ENCODE results near the gene NIPBL. TPM values are rescaled to one million over a fixed set of nuclear protein-coding genes. Genes with fewer than 3 reads are reported as not detected.
"Not testable (repeated sequence)": the region's sequence is repeated elsewhere in the genome, so short reads cannot be mapped to it uniquely, and the experiment has no call there.

NIPBL gene
- total and polyA plus RNA-seq, 8 donors: 8.2 to 100 (median 32.2) TPM

DNA sequence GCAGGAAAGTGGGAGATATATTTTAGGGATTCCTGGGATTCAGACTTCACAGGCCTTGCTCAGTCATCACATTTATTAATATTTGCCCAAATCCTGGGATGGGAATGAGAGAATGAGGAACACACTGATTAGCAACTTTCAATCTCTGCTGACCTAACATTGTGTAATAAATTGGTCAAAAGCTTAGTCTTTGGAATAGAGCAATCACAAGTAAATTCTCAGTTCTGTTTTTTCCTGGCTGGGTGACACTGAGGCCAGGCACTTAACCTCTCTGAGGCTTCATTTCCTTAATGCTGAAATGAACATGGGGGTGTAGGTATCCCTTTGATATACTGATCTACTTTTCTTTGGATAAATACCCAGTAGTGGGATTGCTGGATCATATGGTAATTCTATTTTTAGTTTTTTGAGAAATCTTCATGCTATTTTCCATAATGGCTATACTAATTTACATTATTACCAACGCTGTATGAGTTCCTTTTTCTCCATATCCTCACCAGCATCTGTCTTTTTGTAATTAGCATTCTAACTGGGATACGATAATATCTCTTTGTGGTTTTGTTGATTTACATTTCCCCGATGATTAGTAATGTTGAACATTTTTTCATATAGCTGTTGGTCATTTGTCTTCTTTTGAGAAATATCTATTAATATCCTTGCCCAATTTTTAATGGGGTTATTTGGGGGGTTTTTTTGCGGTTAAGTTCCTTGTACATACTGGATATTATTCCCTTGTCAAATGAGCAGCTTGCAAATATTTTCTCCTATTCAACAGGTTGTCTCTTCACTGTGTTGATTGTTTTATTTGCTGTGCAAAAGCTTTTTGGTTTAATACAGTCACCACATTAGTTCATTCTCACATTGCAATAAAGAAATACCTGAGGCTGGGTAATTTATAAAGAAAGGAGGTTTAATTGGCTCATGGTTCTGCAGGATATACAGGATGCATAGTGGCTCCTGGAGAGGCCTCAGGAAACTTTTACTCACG is 36.8 kb upstream of the NIPBL start:
- Histone ChIP-seq H3K36me3 (no peaks in the 10 kb centered on the region), H3K27me3 (no peaks in the 10 kb centered on the region), H3K27ac (no peak overlapping the region), H3K4me3 (no peak overlapping the region), H3K4me1 (no peaks in the 10 kb centered on the region), H3K9me3 (peaks cover 0 to 5% (median 0%) of the 10 kb centered on the region in 4 donors)
- WGBS, 5 donors: 68 to 84% (median 74%) methylated on average over 5 of the region's 5 CpGs
- no peak for DNase-seq
- intact Hi-C loops (cut with DNase I; ENCODE audit: low total_unique reads): no loop called here
- TF ChIP-seq, protein P1, sequence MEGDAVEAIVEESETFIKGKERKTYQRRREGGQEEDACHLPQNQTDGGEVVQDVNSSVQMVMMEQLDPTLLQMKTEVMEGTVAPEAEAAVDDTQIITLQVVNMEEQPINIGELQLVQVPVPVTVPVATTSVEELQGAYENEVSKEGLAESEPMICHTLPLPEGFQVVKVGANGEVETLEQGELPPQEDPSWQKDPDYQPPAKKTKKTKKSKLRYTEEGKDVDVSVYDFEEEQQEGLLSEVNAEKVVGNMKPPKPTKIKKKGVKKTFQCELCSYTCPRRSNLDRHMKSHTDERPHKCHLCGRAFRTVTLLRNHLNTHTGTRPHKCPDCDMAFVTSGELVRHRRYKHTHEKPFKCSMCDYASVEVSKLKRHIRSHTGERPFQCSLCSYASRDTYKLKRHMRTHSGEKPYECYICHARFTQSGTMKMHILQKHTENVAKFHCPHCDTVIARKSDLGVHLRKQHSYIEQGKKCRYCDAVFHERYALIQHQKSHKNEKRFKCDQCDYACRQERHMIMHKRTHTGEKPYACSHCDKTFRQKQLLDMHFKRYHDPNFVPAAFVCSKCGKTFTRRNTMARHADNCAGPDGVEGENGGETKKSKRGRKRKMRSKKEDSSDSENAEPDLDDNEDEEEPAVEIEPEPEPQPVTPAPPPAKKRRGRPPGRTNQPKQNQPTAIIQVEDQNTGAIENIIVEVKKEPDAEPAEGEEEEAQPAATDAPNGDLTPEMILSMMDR (IDR thresholded peaks at IDR 0.05): no peak
- TF ChIP-seq EP300 (IDR thresholded peaks at IDR 0.05) (no peak), POLR2AphosphoS5 (IDR thresholded peaks at IDR 0.05) (no peak), POLR2A (IDR thresholded peaks at IDR 0.05) (no peak)

DNA sequence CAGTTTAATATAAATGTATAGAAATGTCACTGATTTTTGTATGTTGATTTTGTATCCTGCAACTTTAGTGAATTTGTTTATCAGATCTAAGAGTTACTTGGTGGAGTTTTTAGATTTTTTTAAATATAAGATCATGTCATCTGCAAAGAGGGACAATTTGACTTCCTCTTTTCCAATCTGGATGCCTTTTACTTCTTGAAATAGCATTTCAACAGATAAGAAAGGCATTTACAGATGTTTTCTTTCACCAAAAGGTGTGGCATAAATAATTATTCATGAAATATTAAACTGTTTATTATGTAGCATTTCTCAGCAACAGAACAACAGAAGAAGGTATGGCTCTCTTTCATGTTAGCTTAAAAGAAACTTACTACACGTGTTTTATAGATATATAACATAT is 34.9 kb upstream of the NIPBL start:
- DNase-seq: no peak
- no peak overlapping the region for H3K4me3 ChIP-seq
- intact Hi-C loops (cut with DNase I; ENCODE audit: low total_unique reads): no loop called here
- WGBS, 5 donors: 32 to 61% (median 48%) methylated on average over 1 of the region's 1 CpG
- no peaks in the 10 kb centered on the region for H3K27me3 ChIP-seq
- H3K9me3 ChIP-seq: peaks cover 0 to 5% (median 0%) of the 10 kb centered on the region in 4 donors
- TF ChIP-seq, protein P1 (IDR thresholded peaks at IDR 0.05): no peak
- TF ChIP-seq EP300 (IDR thresholded peaks at IDR 0.05) (no peak), POLR2AphosphoS5 (IDR thresholded peaks at IDR 0.05) (no peak), POLR2A (IDR thresholded peaks at IDR 0.05) (no peak)
- no peaks in the 10 kb centered on the region for H3K36me3 ChIP-seq
- H3K4me1 ChIP-seq: no peaks in the 10 kb centered on the region
- H3K27ac ChIP-seq: no peak overlapping the region

DNA sequence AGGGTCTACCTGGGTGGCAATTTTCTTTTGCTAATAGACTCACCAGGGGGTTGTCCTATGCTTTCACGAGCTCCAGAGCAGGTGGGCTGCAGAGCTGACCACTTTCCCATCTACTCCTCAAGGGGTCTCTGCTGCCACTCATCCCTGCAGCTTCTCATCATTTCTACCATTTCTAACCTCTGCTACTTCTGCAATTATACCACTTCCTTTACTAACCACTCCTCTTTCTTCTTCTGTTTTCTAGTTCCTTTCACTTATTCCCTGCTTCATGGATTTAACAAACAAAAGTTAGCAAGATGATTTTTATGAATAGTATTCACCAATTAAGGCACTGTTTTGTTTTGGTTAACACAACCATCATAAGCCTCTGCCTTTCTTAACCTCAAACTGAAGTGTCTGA is 34.5 kb upstream of the NIPBL start:
- intact Hi-C loops (cut with DNase I; ENCODE audit: low total_unique reads): no loop called here
- H3K36me3 ChIP-seq: no peaks in the 10 kb centered on the region
- no peak overlapping the region for H3K27ac ChIP-seq
- no peak for DNase-seq
- 16 to 33% (median 29%) methylated on average over 1 of the region's 1 CpG for WGBS, 5 donors
- no peak for TF ChIP-seq POLR2AphosphoS5 (IDR thresholded peaks at IDR 0.05)
- TF ChIP-seq, protein P1 (IDR thresholded peaks at IDR 0.05): no peak
- no peak for TF ChIP-seq POLR2A (IDR thresholded peaks at IDR 0.05)
- TF ChIP-seq EP300 (IDR thresholded peaks at IDR 0.05): no peak
- no peak overlapping the region for H3K4me3 ChIP-seq
- H3K27me3 ChIP-seq: no peaks in the 10 kb centered on the region
- H3K9me3 ChIP-seq: peaks cover 0 to 5% (median 0%) of the 10 kb centered on the region in 4 donors
- H3K4me1 ChIP-seq: no peaks in the 10 kb centered on the region

DNA sequence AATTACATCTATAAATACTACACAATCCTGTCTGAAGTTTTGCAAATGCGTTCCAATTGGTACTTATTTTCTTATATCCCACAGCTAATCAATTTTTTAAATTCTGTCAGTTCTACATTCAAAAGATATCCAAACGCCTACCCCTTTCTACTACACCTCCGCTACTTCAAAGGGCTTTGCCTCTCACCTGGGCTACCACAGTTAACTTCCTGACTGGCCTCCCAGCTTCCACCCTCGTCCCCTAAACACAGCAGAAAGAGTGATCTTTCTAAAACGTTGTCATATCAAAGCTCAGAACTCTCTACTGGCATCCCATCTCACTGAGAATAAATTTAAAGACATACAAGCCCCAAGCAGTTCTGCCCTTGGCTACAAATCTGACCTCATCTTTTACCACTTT is 32.3 kb upstream of the NIPBL start:
- WGBS, 5 donors: 58 to 70% (median 61%) methylated on average over 5 of the region's 5 CpGs
- intact Hi-C loops (cut with DNase I; ENCODE audit: low total_unique reads): no loop called here
- no peaks in the 10 kb centered on the region for H3K27me3 ChIP-seq
- H3K27ac ChIP-seq: no peak overlapping the region
- peaks cover 0 to 5% (median 0%) of the 10 kb centered on the region in 4 donors for H3K9me3 ChIP-seq
- no peaks in the 10 kb centered on the region for H3K4me1 ChIP-seq
- no peak for DNase-seq
- no peaks in the 10 kb centered on the region for H3K36me3 ChIP-seq
- no peak for TF ChIP-seq EP300 (IDR thresholded peaks at IDR 0.05)
- no peak overlapping the region for H3K4me3 ChIP-seq

DNA sequence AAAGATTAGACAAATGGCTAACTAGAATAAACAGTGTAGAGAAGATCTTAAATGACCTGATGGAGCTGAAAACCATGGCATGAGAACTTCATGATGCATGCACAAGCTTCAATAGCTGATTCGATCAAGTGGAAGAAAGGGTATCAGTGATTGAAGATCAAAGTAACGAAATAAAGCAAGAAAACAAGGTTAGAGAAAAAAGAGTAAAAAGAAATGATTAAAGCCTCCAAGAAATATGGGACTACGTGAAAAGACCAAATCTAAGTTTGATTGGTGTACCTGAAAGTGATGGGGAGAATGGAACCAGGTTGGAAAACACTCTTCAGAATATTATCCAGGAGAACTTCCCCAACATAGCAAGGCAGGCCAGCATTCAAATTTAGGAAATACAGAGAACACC is 28.0 kb upstream of the NIPBL start:
- H3K36me3 ChIP-seq; H3K9me3 ChIP-seq; H3K27ac ChIP-seq; H3K27me3 ChIP-seq; H3K4me1 ChIP-seq; intact Hi-C loops (cut with DNase I; ENCODE audit: low total_unique reads); DNase-seq; H3K4me3 ChIP-seq: not testable (repeated sequence)
- WGBS, 5 donors: 86 to 95% (median 91%) methylated on average over 3 of the region's 3 CpGs

DNA sequence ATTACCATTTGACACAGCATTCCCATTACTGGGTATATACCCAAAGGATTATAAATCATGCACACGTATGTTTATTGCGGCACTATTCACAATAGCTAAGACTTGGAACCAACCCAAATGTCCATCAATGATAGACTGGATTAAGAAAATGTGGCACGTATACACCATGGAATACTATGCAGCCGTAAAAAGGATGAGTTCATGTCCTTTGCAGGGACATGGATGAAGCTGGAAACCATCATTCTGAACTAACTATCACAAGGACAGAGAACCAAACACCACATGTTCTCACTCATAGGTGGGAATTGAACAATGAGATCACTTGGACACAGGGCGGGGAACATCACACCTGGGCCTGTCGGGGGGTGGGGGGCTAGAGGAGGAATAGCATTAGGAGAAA is 23.7 kb upstream of the NIPBL start:
- H3K27me3 ChIP-seq; H3K4me1 ChIP-seq; intact Hi-C loops (cut with DNase I; ENCODE audit: low total_unique reads); H3K4me3 ChIP-seq; H3K27ac ChIP-seq; H3K36me3 ChIP-seq; H3K9me3 ChIP-seq; DNase-seq: not testable (repeated sequence)
- whole genome bisulfite sequencing, 5 donors: 94 to 97% (median 96%) methylated on average over 6 of the region's 6 CpGs
